Measurements from ENCODE around the gene MLXIPL. TPM values are rescaled to one million over a fixed set of nuclear protein-coding genes. Genes with fewer than 3 reads are reported as not detected.

The MLXIPL gene
- total RNA-seq: not detected in 2 replicates

DNA sequence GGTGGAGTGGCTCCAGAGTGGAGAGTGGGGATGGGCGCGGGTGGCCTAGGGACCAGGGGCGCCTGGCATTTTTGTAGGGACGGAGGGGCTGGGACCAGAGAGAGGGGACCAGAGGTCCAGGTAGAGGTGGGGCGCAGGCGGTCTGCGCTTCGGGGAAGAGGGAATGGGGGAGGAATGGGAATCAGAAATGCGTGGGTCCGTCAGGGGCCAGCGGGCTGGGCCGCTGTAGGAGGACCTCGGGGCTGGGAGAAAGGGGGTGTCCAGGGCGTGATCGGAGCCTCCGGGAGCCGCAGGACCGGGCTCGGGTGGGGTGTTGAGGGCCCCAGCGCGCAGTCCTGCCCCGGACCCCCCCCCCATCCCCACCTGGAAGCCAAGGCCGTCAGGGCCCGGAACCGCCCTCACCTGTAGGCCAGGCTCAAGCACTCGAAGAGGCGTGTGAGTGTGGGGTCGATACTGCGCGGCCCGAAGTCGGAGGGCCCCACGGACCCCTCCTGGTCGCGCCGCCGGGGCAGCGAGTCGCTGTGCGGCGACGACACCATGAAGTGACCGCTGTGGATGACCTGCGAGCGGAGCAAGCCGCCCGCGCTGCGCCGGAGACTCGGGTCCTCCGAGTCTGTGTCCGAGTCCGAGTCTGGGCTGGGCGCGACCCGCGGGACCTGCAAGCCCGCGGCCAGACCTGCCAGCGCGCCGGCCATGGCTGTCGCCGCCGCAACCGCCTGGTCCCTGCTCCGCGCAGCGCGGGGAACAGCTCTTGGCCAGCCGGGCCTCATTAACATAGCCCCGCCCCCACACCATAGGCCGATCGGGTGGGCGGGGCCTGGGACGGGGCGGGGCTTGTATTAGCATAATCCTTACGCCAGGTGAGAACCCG is at the start of gene MLXIPL:
Gene MLXIPL, minus strand, starts transcription at position 725 of the 871 bp plus-strand sequence. Its CDS starts 30 bp downstream, at position 695.

GRCh38 chr7:73667344-73668102 is 43.2 kb upstream of the MLXIPL start, which contains the start of gene VPS37D:
VPS37D (plus strand) TSS chr7:73667831; CDS start chr7:73667959, 128 bp downstream.

GRCh38 chr7:73578342-73579128 is 45.8 kb downstream of the MLXIPL start, which contains the start of gene TBL2:
TBL2 (minus strand) TSS chr7:73578579; CDS start chr7:73578549, 30 bp downstream.

GRCh38 chr7:73557397-73558257 is 66.7 kb downstream of the MLXIPL start, which contains the start of gene BCL7B:
BCL7B (minus strand) TSS chr7:73557690; CDS start chr7:73557578, 112 bp downstream.

Other genes with a start within 250 kb of the MLXIPL start
- gene FZD9, start 190.7 kb downstream of the MLXIPL start, total RNA-seq: 0.44 and 0.47 TPM in 2 replicates
- gene BAZ1B, start 102.2 kb downstream of the MLXIPL start, total RNA-seq: 40.0 and 40.6 TPM in 2 replicates
- 65.4 and 66.0 TPM in 2 replicates for gene BCL7B, start 66.8 kb downstream of the MLXIPL start, total RNA-seq
- 39.0 and 39.4 TPM in 2 replicates for gene TBL2, start 45.9 kb downstream of the MLXIPL start, total RNA-seq
- 0.69 and 1.8 TPM in 2 replicates for gene VPS37D, start 43.3 kb upstream of the MLXIPL start, total RNA-seq
- 5.6 and 7.5 TPM in 2 replicates for gene DNAJC30, start 58.9 kb upstream of the MLXIPL start, total RNA-seq
- 53.8 and 56.1 TPM in 2 replicates for gene BUD23, start 59.1 kb upstream of the MLXIPL start, total RNA-seq
- gene STX1A, start 95.1 kb upstream of the MLXIPL start, total RNA-seq: 5.1 and 6.1 TPM in 2 replicates
- 17.5 and 21.1 TPM in 2 replicates for gene ABHD11, start 114.3 kb upstream of the MLXIPL start, total RNA-seq
- gene CLDN3, start 145.7 kb upstream of the MLXIPL start, total RNA-seq: 0.98 and 1.2 TPM in 2 replicates
- gene CLDN4, start 206.5 kb upstream of the MLXIPL start, total RNA-seq: 0.10 and 0.27 TPM in 2 replicates
- gene METTL27, start 218.0 kb upstream of the MLXIPL start, total RNA-seq: 3.1 and 6.0 TPM in 2 replicates
- not detected in 2 replicates for gene TMEM270, start 236.6 kb upstream of the MLXIPL start, total RNA-seq

Data from mammary microvascular endothelial cell (primary cell).